Upper lobe of right lung (tissue), 1 donor: ENCODE data around the gene SIGLEC11. TPM values are rescaled to one million over a fixed set of nuclear protein-coding genes. Genes with fewer than 3 reads are reported as not detected.
"Not testable (repeated sequence)": the region's sequence is repeated elsewhere in the genome, so short reads cannot be mapped to it uniquely, and the experiment has no call there.

Experiments
- ATAC-seq: fragments of 200-7000 bp; cut with Tn5 transposase; one replicate; pipeline ENCODE4 v1.9.1; 2020; ENCODE audit warnings: mild to moderate bottlenecking, moderate library complexity
- DNase-seq: peaks from one replicate; pipeline ENCODE4 v3.0.0-alpha.2; 2020
- H3K27ac ChIP-seq: fragments of 200-600 bp; one replicate; pipeline ENCODE4 v1.8.0; 2022
- H3K27me3 ChIP-seq: fragments of 200-600 bp; one replicate; pipeline ENCODE4 v1.8.0; 2022; ENCODE audit warnings: mild to moderate bottlenecking
- H3K36me3 ChIP-seq: fragments of 200-600 bp; one replicate; pipeline ENCODE4 v1.8.0; 2022
- H3K4me1 ChIP-seq: fragments of 200-600 bp; one replicate; pipeline ENCODE4 v1.8.0; 2022
- H3K4me3 ChIP-seq: fragments of 200-600 bp; one replicate; pipeline ENCODE4 v1.8.0; 2022; ENCODE audit warnings: mild to moderate bottlenecking
- H3K9me3 ChIP-seq: fragments of 200-600 bp; one replicate; pipeline ENCODE4 v1.8.0; 2022
- CTCF ChIP-seq: fragments of 200-600 bp; IDR thresholded peaks from one replicate; pipeline ENCODE4 v1.8.0; 2022; ENCODE audit warnings: antibody characterized with exemption
- intact Hi-C: fragments of 100-400 bp; cut with DNase I; formaldehyde crosslinking; loops from one replicate; pipeline ENCODE4 v1.11.0; 2022
- total RNA-seq: library from RNA; stranded (reverse); fragmentation: NEBNext Ultra II Directional; extraction: Animal tissue kit (Norgen Biotek cat#: 25700); gene quantifications from one replicate; pipeline ENCODE4 v1.2.1, GENCODE V29; 2021
- donor health status: DM: no; HTN: yes; CAD: no; lungs with severe emphysema.

SIGLEC11 gene
- total RNA-seq, 1 donor from 2014 or later = 2.5 TPM

GRCh38 chr19:49926515-49926914 lies 34.5 kb downstream of the SIGLEC11 start:
- peaks cover 39% of the 10 kb centered on the region for H3K36me3 ChIP-seq
- H3K4me1 ChIP-seq = peaks cover 9% of the 10 kb centered on the region
- intact Hi-C loops = no loop called here
- TF ChIP-seq CTCF = no peak
- DNase-seq (no peak), ATAC-seq (no peak)
- no peaks in the 10 kb centered on the region for H3K27me3 ChIP-seq
- H3K27ac ChIP-seq = no peak overlapping the region
- no peaks in the 10 kb centered on the region for H3K9me3 ChIP-seq
- no peak overlapping the region for H3K4me3 ChIP-seq

GRCh38 chr19:49925486-49925885 lies 35.5 kb downstream of the SIGLEC11 start:
- Histone ChIP-seq H3K9me3 (no peaks in the 10 kb centered on the region), H3K4me3 (no peak overlapping the region), H3K27me3 (no peaks in the 10 kb centered on the region), H3K4me1 (peaks cover 9% of the 10 kb centered on the region), H3K27ac (no peak overlapping the region), H3K36me3 (peaks cover 43% of the 10 kb centered on the region)
- no peak for DNase-seq
- intact Hi-C loops = no loop called here
- no peak for TF ChIP-seq CTCF
- no peak for ATAC-seq

- DNase-seq, H3K9me3 ChIP-seq, H3K4me3 ChIP-seq, ATAC-seq, H3K27me3 ChIP-seq, intact Hi-C loops, H3K4me1 ChIP-seq, H3K27ac ChIP-seq: not testable (repeated sequence)
- H3K36me3 ChIP-seq = peaks cover 44% of the 10 kb centered on the region
Observed at GRCh38 chr19:49924881-49925210, 36.1 kb downstream of the SIGLEC11 start.

GRCh38 chr19:49924004-49924880 lies 36.7 kb downstream of the SIGLEC11 start:
- H3K4me1 ChIP-seq = peaks cover 9% of the 10 kb centered on the region
- intact Hi-C loops = no loop called here
- ATAC-seq = no peak
- no peaks in the 10 kb centered on the region for H3K27me3 ChIP-seq
- DNase-seq = no peak
- H3K9me3 ChIP-seq = no peaks in the 10 kb centered on the region
- peaks cover 44% of the 10 kb centered on the region for H3K36me3 ChIP-seq
- no peak for TF ChIP-seq CTCF
- H3K4me3 ChIP-seq = no peak overlapping the region
- H3K27ac ChIP-seq = no peak overlapping the region

- no peak for TF ChIP-seq CTCF
- intact Hi-C loops = no loop called here
- Histone ChIP-seq H3K4me1 (peaks cover 9% of the 10 kb centered on the region), H3K9me3 (no peaks in the 10 kb centered on the region), H3K27ac (no peak overlapping the region), H3K27me3 (no peaks in the 10 kb centered on the region), H3K36me3 (peaks cover 44% of the 10 kb centered on the region), H3K4me3 (no peak overlapping the region)
- no peak for DNase-seq
- ATAC-seq = no peak
Observed at GRCh38 chr19:49923055-49924003, 37.6 kb downstream of the SIGLEC11 start.
